Hematopoietic multipotent progenitor cell treated with erythropoietin and hydrocortisone succinate and interleukin-3 and kit ligand, for 15 days (in vitro differentiated cells): ENCODE data around the gene PITPNM3.
"Not testable (repeated sequence)": the region's sequence is repeated elsewhere in the genome, so short reads cannot be mapped to it uniquely, and the experiment has no call there.

Experiments used
- DNase-seq: peaks from one replicate; pipeline ENCODE4 v3.0.0-alpha.2; 2015; ENCODE audit warnings: low spot score

PITPNM3 gene

DNA sequence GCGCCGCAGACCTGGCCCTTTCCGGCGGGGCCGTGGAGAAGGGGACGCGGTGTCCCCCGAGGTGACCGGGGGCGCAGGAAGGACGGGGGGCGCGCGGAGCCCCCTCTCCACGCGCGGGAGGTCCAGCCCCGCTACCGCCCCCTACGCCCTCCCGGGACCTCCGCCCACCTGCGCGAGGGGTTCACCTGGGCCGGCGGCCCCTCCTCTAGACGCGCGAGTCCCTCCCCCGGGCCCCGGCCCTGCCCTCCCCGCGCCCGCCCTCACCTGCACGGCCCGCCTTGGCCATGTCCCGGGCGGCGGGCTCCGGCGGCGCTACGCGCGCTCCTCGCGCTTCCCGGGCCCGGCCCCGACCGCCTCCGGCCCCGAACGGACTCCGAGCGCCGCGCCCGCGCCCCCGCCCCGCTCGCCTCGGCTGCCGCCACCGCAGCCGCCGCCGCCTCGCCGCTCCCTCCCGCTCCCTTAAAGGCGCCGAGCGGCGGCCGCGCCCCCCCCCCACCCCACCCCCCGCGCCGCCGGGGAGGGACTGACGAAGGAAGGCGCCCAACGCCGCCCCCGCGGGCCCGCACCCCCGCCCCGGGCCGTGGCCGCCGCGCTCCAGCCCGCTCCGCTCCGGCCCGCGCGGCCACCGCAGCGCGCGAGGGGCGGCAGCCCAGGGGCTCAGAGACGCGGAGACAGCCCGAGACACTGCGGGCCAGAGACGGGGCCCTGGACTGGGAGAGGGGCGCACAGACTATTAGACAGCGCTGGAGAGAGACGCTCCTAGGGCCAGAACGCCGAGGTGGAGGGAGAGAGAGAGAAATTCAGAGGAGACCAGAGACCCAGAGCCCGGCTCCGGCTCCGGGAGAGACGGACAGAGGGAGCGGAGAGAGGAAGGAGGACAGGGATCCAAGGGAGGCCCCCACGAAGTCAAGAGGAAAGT, at the start of gene PITPNM3:
Gene PITPNM3 (minus strand): TSS at position 435 of the 919 bp plus-strand sequence. CDS start 149 bp downstream, at position 286.
- no peak for DNase-seq

- no peak for DNase-seq
Measured at GRCh38 chr17:6605142-6605541, 48.8 kb upstream of the PITPNM3 start.

GRCh38 chr17:6603744-6604325, 47.5 kb upstream of the PITPNM3 start:
- no peak for DNase-seq

DNA sequence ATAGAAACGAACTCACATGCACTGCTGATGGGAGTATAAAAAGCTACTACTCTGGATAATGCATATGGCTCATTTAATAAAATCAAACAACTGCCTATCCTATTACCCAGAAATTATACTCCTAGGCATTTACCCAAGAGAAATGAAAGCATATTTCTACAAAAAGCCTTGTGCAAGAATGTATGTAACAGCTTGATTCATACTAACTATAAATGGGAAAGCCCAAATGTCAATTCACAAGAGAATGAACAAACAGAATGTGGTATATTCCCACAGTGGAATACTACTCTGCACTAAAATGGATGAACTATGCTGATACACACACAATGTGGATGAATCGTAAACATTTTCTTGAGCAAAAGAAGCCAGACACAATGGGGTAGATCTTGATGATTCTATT, 45.8 kb upstream of the PITPNM3 start:
- no peak for DNase-seq

DNA sequence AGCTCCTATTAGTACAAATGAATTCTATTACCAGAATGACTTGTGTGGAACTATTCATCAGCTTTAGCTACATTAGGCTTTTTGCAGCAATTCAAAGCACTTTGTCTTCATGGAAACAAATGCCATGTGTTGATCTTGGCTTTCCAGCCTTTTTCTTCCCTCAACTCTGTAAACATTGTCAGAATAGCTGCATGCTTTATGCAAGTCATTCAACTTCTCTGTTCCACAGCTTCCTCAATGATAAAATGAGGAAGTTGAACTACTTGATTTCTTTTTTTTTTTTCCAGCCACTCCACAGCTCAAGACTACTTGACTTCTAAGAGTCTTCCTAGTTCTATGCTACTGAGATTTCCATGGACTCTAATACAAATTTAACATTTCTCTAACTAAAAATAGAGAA, 43.0 kb upstream of the PITPNM3 start:
- no peak for DNase-seq

- DNase-seq = no peak
Measured at GRCh38 chr17:6597727-6598126, 41.4 kb upstream of the PITPNM3 start.

- DNase-seq = no peak
Measured at GRCh38 chr17:6596941-6597340, 40.6 kb upstream of the PITPNM3 start.

DNA sequence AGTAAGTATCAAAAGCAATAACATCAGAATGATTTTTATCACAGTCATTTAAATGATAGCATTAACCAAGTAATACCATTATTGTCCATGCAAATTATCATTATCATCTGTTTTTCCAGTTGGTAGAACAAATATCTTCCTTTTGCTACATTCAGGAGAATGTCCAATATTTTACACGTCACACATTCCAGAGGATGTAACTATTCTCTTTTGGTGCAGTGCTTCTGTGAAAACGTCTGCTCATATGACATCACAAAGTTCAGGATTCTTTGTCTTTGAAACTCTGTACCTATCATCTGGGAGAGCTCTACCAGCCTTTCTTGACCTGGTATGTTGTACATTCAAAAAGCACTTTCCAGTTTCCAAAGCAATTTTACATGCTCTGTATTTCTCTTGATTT, 40.2 kb upstream of the PITPNM3 start:
- DNase-seq = no peak

DNA sequence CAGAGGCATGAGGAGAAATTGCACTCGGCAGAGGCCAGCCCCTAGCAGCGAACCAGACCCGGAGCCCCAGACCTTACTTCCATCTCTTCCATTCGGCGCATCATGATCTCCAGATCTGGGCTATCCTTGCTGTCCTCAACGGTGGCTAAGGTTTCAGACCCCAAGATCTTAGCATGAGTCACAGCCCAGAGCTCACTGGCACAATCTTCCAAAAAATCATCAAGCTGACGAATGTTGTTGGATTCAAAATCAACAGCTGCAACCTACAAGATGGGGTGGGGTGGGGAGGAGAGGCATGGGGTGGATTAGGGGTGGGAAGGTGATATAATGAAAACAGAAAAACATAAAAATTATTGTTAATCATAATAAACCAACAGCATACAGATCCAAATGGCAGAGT, 39.7 kb upstream of the PITPNM3 start:
- DNase-seq = no peak

DNA sequence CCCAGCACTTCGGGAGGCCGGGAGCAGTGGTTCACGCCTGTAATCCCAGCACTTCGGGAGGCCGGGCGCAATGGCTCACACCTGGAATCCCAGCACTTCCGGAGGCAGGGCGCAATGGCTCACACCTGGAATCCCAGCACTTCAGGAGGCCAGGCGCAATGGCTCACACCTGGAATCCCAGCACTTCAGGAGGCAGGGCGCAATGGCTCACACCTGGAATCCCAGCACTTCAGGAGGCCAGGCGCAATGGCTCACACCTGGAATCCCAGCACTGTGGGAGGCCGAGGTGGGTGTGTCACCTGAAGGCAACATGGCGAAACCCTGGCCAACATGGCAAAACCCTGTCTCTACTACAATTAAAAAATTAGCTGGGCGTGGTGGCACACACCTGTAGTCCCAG, 37.0 kb upstream of the PITPNM3 start:
- not testable (repeated sequence) for DNase-seq

GRCh38 chr17:6592173-6592572, 35.8 kb upstream of the PITPNM3 start:
- DNase-seq = no peak

- no peak for DNase-seq
Measured at GRCh38 chr17:6591599-6592158, 35.3 kb upstream of the PITPNM3 start.

DNA sequence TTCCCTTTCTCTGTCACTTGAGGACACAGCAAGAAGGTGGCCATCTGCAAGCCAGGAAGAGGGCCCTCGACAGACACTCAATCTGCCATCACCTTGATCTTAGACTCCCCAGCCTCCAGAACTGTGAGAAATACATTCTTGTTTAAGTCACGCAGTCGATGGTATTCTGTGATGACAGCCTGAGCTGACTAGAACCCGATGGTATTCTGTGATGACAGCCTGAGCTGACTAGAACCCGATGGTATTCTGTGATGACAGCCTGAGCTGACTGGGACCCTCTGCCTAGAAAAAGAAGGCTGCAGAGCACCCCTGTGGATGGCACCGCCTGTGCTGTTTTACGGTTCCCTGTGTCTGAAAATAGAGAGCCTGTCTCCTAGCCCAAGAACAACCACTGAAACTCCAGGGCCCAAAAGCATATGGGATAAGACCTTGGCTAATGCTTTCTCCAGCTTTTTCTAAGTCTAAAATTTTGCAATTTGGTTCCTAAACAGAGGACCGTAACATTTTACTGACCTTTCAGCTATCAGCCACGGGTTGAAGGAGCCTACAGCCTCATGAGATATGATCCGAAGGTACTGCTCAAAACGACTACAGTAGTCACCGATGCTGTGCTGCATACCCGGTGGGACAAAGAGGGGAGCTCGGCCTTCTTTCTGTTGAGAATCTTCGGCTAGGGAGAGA, 33.1 kb upstream of the PITPNM3 start:
- DNase-seq = no peak

DNA sequence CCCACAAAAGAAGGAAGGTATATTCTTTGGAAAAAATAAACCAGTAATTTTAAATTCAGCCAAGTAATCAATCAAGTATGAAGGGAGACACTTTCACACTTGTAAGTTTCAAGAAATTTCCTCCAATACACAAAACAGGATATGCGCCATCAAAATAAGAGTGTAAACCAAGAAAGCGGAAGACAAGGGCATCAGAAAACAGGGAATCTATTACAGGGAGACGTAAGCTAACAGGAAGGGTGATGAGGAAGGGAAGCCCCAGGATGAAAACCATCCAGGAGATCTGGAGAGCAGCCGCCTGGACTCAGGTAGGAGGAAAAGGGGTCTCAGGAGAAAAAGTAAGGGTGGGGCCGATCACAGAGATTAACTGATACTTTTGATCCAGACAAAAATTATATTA, 31.8 kb upstream of the PITPNM3 start:
- DNase-seq = no peak

- no peak for DNase-seq
Measured at GRCh38 chr17:6587310-6587709, 31.0 kb upstream of the PITPNM3 start.

DNA sequence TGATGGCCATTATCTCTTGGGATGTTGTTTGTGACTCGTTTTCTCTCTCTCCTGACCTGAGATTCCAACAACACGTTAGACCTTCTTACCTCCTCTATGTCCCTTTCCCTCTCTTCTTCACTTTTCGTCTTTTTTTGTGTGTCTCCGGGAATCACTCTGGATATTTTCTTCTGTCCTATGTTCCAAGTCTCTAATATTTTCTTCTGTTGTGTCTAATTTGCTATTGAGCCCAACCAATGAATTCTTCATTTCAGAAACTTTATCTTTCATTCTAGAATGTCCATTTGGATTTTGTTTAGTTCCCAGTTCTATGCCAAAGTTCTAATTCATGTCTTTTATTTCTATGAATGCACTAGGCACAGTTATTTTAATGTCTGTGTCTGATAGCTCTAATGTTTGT, 27.1 kb upstream of the PITPNM3 start:
- DNase-seq = no peak

DNA sequence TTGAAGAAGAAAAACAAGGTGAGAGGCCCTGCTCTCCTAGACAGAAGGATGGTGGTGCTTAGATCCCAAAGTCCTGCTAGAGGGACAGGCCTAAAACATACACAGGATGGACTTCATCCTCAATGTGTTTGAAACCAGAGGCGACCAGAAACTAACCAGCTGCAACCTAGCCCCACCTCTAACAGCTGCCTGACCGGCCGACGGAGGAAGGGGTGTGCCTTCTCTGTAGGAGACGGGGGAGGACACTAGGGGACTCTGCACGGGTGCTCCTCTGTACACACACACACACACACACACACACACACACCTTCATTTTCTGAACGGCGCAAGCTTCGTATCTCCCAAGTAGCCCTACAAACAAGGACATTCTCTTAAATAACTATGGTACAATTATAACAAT, 24.3 kb upstream of the PITPNM3 start:
- no peak for DNase-seq

DNA sequence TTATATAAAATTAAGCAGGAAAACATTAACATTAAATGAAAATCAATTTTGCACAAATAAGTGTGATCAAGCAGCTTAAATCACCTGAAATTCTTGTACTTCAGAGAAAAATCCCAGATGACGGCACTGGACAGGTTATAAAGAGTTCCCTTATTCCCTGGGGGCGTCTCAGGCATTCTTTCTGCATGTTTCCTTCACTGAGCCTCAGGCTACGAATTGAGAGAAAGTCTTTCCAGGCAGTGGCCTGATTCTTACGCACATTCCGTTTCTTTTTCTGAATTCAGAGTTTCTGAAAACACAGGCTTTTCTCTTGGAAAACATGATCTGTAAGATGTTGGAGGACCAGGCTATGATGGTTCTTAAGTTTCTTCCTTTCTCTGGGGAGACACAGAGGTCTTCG, 22.1 kb upstream of the PITPNM3 start:
- DNase-seq = no peak

DNA sequence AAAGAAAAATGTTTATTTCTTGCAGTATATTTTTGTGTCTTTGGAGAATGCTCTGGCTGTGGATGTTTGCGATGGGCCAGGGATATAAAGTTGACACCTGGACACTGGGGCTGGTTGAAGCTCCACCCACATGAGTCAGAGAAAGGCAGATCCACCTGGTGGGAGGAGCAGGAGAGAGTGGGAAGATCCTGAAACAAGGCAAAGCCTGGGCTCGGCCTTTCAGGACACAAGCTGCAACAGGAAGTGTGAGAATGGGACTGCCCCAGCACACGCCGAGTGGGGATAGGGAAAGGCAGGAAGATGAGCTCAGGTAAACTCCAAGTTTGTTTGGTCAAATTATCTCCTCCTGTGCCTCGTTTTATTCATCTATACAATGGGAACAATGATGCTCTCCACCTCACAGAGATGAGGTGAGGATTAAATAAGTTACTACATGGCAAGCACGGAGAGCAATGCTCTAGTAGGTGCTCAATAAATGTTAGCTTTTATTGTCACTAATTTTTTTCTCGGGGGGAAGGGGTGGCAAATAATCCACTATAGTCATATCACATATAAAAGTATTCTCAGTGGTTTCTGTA, 21.4 kb upstream of the PITPNM3 start:
- no peak for DNase-seq

- DNase-seq = no peak
Measured at GRCh38 chr17:6576038-6576785, 19.9 kb upstream of the PITPNM3 start.

GRCh38 chr17:6575596-6575988, 19.2 kb upstream of the PITPNM3 start:
- no peak for DNase-seq
